ENCODE results near the gene SCAPER.
"Not testable (repeated sequence)": the region's sequence is repeated elsewhere in the genome, so short reads cannot be mapped to it uniquely, and the experiment has no call there.

Gene SCAPER

GRCh38 chr15:76898102-76898501 lies 7.0 kb downstream of the SCAPER start:
- Histone ChIP-seq H3K4me1 (no peaks in the 10 kb centered on the region), H3K79me2 (peaks cover 2% of the 10 kb centered on the region), H3K4me3 (ENCODE audit: low read depth, low read length) (no peak overlapping the region), H3K4me2 (ENCODE audit: low read length) (no peak overlapping the region), H3K27ac (no peak overlapping the region), H3K9ac (no peak overlapping the region), H3K36me3 (ENCODE audit: control insufficient read depth, insufficient read depth, low read length) (no peaks in the 10 kb centered on the region), H2AFZ (no peak overlapping the region), H3K9me3 (ENCODE audit: control insufficient read depth, low read length) (no peaks in the 10 kb centered on the region), H3K27me3 (ENCODE audit: control insufficient read depth, insufficient read depth, low read length) (no peaks in the 10 kb centered on the region)
- no peak for TF ChIP-seq CTCF (IDR thresholded peaks at IDR 0.05)

- no peaks in the 10 kb centered on the region for H3K27me3 ChIP-seq (ENCODE audit: control insufficient read depth, insufficient read depth, low read length)
- H3K27ac ChIP-seq: no peak overlapping the region
- no peaks in the 10 kb centered on the region for H3K4me1 ChIP-seq
- no peaks in the 10 kb centered on the region for H3K36me3 ChIP-seq (ENCODE audit: control insufficient read depth, insufficient read depth, low read length)
- H3K9ac ChIP-seq: no peak overlapping the region
- H3K9me3 ChIP-seq (ENCODE audit: control insufficient read depth, low read length): no peaks in the 10 kb centered on the region
- H2AFZ ChIP-seq: no peak overlapping the region
- H3K79me2 ChIP-seq: peaks cover 4% of the 10 kb centered on the region
- no peak for TF ChIP-seq CTCF (IDR thresholded peaks at IDR 0.05)
- no peak overlapping the region for H3K4me3 ChIP-seq (ENCODE audit: low read depth, low read length)
- H3K4me2 ChIP-seq (ENCODE audit: low read length): no peak overlapping the region
These were observed 11.0 kb downstream of the SCAPER start for GRCh38 chr15:76894174-76894573.

- H3K4me3 ChIP-seq (ENCODE audit: low read depth, low read length); H3K4me2 ChIP-seq (ENCODE audit: low read length); H2AFZ ChIP-seq; H3K79me2 ChIP-seq; H3K9me3 ChIP-seq (ENCODE audit: control insufficient read depth, low read length); H3K4me1 ChIP-seq; H3K27me3 ChIP-seq (ENCODE audit: control insufficient read depth, insufficient read depth, low read length); H3K9ac ChIP-seq; H3K36me3 ChIP-seq (ENCODE audit: control insufficient read depth, insufficient read depth, low read length); H3K27ac ChIP-seq: not testable (repeated sequence)
These were observed 12.3 kb downstream of the SCAPER start for GRCh38 chr15:76892836-76893235.

- H3K4me3 ChIP-seq (ENCODE audit: low read depth, low read length); H2AFZ ChIP-seq; H3K27me3 ChIP-seq (ENCODE audit: control insufficient read depth, insufficient read depth, low read length); H3K9me3 ChIP-seq (ENCODE audit: control insufficient read depth, low read length); H3K4me1 ChIP-seq; H3K36me3 ChIP-seq (ENCODE audit: control insufficient read depth, insufficient read depth, low read length); H3K27ac ChIP-seq; H3K79me2 ChIP-seq; H3K4me2 ChIP-seq (ENCODE audit: low read length); H3K9ac ChIP-seq: not testable (repeated sequence)
These were observed 17.6 kb downstream of the SCAPER start for GRCh38 chr15:76887280-76888141.

- no peak overlapping the region for H3K4me2 ChIP-seq (ENCODE audit: low read length)
- H3K9me3 ChIP-seq (ENCODE audit: control insufficient read depth, low read length): no peaks in the 10 kb centered on the region
- H2AFZ ChIP-seq: no peak overlapping the region
- no peaks in the 10 kb centered on the region for H3K36me3 ChIP-seq (ENCODE audit: control insufficient read depth, insufficient read depth, low read length)
- H3K4me3 ChIP-seq (ENCODE audit: low read depth, low read length): no peak overlapping the region
- H3K79me2 ChIP-seq: no peaks in the 10 kb centered on the region
- H3K4me1 ChIP-seq: no peaks in the 10 kb centered on the region
- H3K27ac ChIP-seq: no peak overlapping the region
- no peak overlapping the region for H3K9ac ChIP-seq
- no peaks in the 10 kb centered on the region for H3K27me3 ChIP-seq (ENCODE audit: control insufficient read depth, insufficient read depth, low read length)
- TF ChIP-seq CTCF (IDR thresholded peaks at IDR 0.05): no peak
These were observed 19.9 kb downstream of the SCAPER start for GRCh38 chr15:76885212-76885611.

- no peaks in the 10 kb centered on the region for H3K9me3 ChIP-seq (ENCODE audit: control insufficient read depth, low read length)
- H3K4me1 ChIP-seq: no peaks in the 10 kb centered on the region
- no peak overlapping the region for H3K27ac ChIP-seq
- H3K36me3 ChIP-seq (ENCODE audit: control insufficient read depth, insufficient read depth, low read length): no peaks in the 10 kb centered on the region
- no peak overlapping the region for H3K4me2 ChIP-seq (ENCODE audit: low read length)
- no peaks in the 10 kb centered on the region for H3K27me3 ChIP-seq (ENCODE audit: control insufficient read depth, insufficient read depth, low read length)
- TF ChIP-seq CTCF (IDR thresholded peaks at IDR 0.05): no peak
- H3K9ac ChIP-seq: no peak overlapping the region
- no peak overlapping the region for H3K4me3 ChIP-seq (ENCODE audit: low read depth, low read length)
- no peaks in the 10 kb centered on the region for H3K79me2 ChIP-seq
- H2AFZ ChIP-seq: no peak overlapping the region
These were observed 29.2 kb downstream of the SCAPER start for GRCh38 chr15:76875911-76876310.

- H3K4me3 ChIP-seq (ENCODE audit: low read depth, low read length); H3K4me1 ChIP-seq; H3K27me3 ChIP-seq (ENCODE audit: control insufficient read depth, insufficient read depth, low read length); H3K27ac ChIP-seq; H3K4me2 ChIP-seq (ENCODE audit: low read length); H3K36me3 ChIP-seq (ENCODE audit: control insufficient read depth, insufficient read depth, low read length); H3K9ac ChIP-seq; H3K79me2 ChIP-seq; H2AFZ ChIP-seq; H3K9me3 ChIP-seq (ENCODE audit: control insufficient read depth, low read length): not testable (repeated sequence)
These were observed 32.1 kb downstream of the SCAPER start for GRCh38 chr15:76873066-76873465.
